Measurements from ENCODE around the gene HSPG2.

HSPG2 gene

GRCh38 chr1:21873761-21874160, 63.3 kb downstream of the HSPG2 start:
- Histone ChIP-seq H3K4me3 (ENCODE audit: low read depth, low read length) (no peak overlapping the region), H3K36me3 (replicated peaks) (peaks cover 59% of the 10 kb centered on the region), H3K27me3 (replicated peaks) (no peaks in the 10 kb centered on the region), H3K27ac (no peak overlapping the region)
- no peak for DNase-seq
- no peak for TF ChIP-seq CTCF (IDR thresholded peaks at IDR 0.05; ENCODE audit: low read depth, low read length, missing control alignments)
- in situ Hi-C loops (cut with HindIII; ENCODE audit: low pct_ligation_motif_present, low sequenced_read_pairs): no loop called here

GRCh38 chr1:21873174-21873573, 63.9 kb downstream of the HSPG2 start:
- Histone ChIP-seq H3K4me3 (ENCODE audit: low read depth, low read length) (no peak overlapping the region), H3K27me3 (replicated peaks) (no peaks in the 10 kb centered on the region), H3K27ac (no peak overlapping the region), H3K36me3 (replicated peaks) (peaks cover 53% of the 10 kb centered on the region)
- TF ChIP-seq CTCF (IDR thresholded peaks at IDR 0.05; ENCODE audit: low read depth, low read length, missing control alignments): no peak
- in situ Hi-C loops (cut with HindIII; ENCODE audit: low pct_ligation_motif_present, low sequenced_read_pairs): no loop called here
- DNase-seq: no peak

GRCh38 chr1:21872445-21873079, 64.5 kb downstream of the HSPG2 start:
- H3K27me3 ChIP-seq (replicated peaks): no peaks in the 10 kb centered on the region
- H3K36me3 ChIP-seq (replicated peaks): peaks cover 49% of the 10 kb centered on the region
- no peak for DNase-seq
- in situ Hi-C loops (cut with HindIII; ENCODE audit: low pct_ligation_motif_present, low sequenced_read_pairs): no loop called here
- TF ChIP-seq CTCF (IDR thresholded peaks at IDR 0.05; ENCODE audit: low read depth, low read length, missing control alignments): no peak
- H3K4me3 ChIP-seq (ENCODE audit: low read depth, low read length): no peak overlapping the region
- H3K27ac ChIP-seq: no peak overlapping the region

- Histone ChIP-seq H3K27ac (no peak overlapping the region), H3K27me3 (replicated peaks) (no peaks in the 10 kb centered on the region), H3K36me3 (replicated peaks) (peaks cover 48% of the 10 kb centered on the region), H3K4me3 (ENCODE audit: low read depth, low read length) (no peak overlapping the region)
- TF ChIP-seq CTCF (IDR thresholded peaks at IDR 0.05; ENCODE audit: low read depth, low read length, missing control alignments): no peak
- in situ Hi-C loops (cut with HindIII; ENCODE audit: low pct_ligation_motif_present, low sequenced_read_pairs): no loop called here
- no peak for DNase-seq
Measured at GRCh38 chr1:21871943-21872342, 65.2 kb downstream of the HSPG2 start.

GRCh38 chr1:21870611-21871010, 66.5 kb downstream of the HSPG2 start:
- Histone ChIP-seq H3K36me3 (replicated peaks) (peaks cover 41% of the 10 kb centered on the region), H3K4me3 (ENCODE audit: low read depth, low read length) (no peak overlapping the region), H3K27me3 (replicated peaks) (no peaks in the 10 kb centered on the region), H3K27ac (no peak overlapping the region)
- in situ Hi-C loops (cut with HindIII; ENCODE audit: low pct_ligation_motif_present, low sequenced_read_pairs): no loop called here
- DNase-seq: no peak
- TF ChIP-seq CTCF (IDR thresholded peaks at IDR 0.05; ENCODE audit: low read depth, low read length, missing control alignments): no peak

GRCh38 chr1:21869620-21870121, 67.4 kb downstream of the HSPG2 start:
- peaks cover 41% of the 10 kb centered on the region for H3K36me3 ChIP-seq (replicated peaks)
- in situ Hi-C loops (cut with HindIII; ENCODE audit: low pct_ligation_motif_present, low sequenced_read_pairs): no loop called here

More at GRCh38 chr1:21869620-21870121, 67.4 kb downstream of the HSPG2 start:
- no peak for TF ChIP-seq CTCF (IDR thresholded peaks at IDR 0.05; ENCODE audit: low read depth, low read length, missing control alignments)
- H3K27ac ChIP-seq: no peak overlapping the region
- H3K4me3 ChIP-seq (ENCODE audit: low read depth, low read length): no peak overlapping the region
- no peaks in the 10 kb centered on the region for H3K27me3 ChIP-seq (replicated peaks)
- peak; percentile 77 for DNase-seq
